Measurements from ENCODE around the gene SERPINB2. TPM values are rescaled to one million over a fixed set of nuclear protein-coding genes. Genes with fewer than 3 reads are reported as not detected.
A peak's percentile ranks its signal among the peaks of the same experiment; 100 is the strongest.

SERPINB2 gene
- total and polyA plus RNA-seq, 10 of the 15 experiments (the other 5 are each of a cell fraction or from before 2014, with no cell fraction given): 9.6 to 25.3 (median 14.0) TPM

GRCh38 chr18:63881851-63882250 lies 5.7 kb upstream of the SERPINB2 start (continued):
- TF ChIP-seq, protein P1, sequence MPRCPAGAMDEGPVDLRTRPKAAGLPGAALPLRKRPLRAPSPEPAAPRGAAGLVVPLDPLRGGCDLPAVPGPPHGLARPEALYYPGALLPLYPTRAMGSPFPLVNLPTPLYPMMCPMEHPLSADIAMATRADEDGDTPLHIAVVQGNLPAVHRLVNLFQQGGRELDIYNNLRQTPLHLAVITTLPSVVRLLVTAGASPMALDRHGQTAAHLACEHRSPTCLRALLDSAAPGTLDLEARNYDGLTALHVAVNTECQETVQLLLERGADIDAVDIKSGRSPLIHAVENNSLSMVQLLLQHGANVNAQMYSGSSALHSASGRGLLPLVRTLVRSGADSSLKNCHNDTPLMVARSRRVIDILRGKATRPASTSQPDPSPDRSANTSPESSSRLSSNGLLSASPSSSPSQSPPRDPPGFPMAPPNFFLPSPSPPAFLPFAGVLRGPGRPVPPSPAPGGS (IDR thresholded peaks at IDR 0.05; ENCODE audit: borderline replicate concordance, insufficient read depth, low read depth, low read length, poor library complexity, severe bottlenecking): peak; percentile 62
- TF ChIP-seq LARP7 (IDR thresholded peaks at IDR 0.05) (no peak), NFIC (IDR thresholded peaks at IDR 0.05; ENCODE audit: low read depth, low read length) (peak; percentile 45; the same call in 1 of the 2 replicates), EED (IDR thresholded peaks at IDR 0.05; ENCODE audit: low read depth) (0 out of 2 replicates have a peak, but pooled peaks have one; percentile 37), SMARCA5 (IDR thresholded peaks at IDR 0.05) (no peak), SMAD5 (IDR thresholded peaks at IDR 0.05; ENCODE audit: low read depth) (no peak), CBFB (IDR thresholded peaks at IDR 0.05; ENCODE audit: low read depth) (no peak), EGR1 (IDR thresholded peaks at IDR 0.05; ENCODE audit: borderline replicate concordance in 1 of 2, low read depth in 2 of 2, low read length in 2 of 2) (peak in 1 of 2 experiments; percentile 46; a peak in 1 of 3 replicates), MLLT1 (IDR thresholded peaks at IDR 0.05) (no peak), KDM1A (IDR thresholded peaks at IDR 0.05; ENCODE audit: borderline replicate concordance) (no peak), RBBP5 (conservative IDR thresholded peaks at IDR 0.05) (no peak), IRF3 (IDR thresholded peaks at IDR 0.05) (no peak)
- TF ChIP-seq, protein P2, sequence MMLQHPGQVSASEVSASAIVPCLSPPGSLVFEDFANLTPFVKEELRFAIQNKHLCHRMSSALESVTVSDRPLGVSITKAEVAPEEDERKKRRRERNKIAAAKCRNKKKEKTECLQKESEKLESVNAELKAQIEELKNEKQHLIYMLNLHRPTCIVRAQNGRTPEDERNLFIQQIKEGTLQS (IDR thresholded peaks at IDR 0.05; ENCODE audit: borderline replicate concordance, extremely low read depth, low read depth, low read length): no peak
- TF ChIP-seq, protein P3, sequence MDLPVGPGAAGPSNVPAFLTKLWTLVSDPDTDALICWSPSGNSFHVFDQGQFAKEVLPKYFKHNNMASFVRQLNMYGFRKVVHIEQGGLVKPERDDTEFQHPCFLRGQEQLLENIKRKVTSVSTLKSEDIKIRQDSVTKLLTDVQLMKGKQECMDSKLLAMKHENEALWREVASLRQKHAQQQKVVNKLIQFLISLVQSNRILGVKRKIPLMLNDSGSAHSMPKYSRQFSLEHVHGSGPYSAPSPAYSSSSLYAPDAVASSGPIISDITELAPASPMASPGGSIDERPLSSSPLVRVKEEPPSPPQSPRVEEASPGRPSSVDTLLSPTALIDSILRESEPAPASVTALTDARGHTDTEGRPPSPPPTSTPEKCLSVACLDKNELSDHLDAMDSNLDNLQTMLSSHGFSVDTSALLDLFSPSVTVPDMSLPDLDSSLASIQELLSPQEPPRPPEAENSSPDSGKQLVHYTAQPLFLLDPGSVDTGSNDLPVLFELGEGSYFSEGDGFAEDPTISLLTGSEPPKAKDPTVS (IDR thresholded peaks at IDR 0.05; ENCODE audit: low read depth, low read length): no peak
- TF ChIP-seq, protein P4, sequence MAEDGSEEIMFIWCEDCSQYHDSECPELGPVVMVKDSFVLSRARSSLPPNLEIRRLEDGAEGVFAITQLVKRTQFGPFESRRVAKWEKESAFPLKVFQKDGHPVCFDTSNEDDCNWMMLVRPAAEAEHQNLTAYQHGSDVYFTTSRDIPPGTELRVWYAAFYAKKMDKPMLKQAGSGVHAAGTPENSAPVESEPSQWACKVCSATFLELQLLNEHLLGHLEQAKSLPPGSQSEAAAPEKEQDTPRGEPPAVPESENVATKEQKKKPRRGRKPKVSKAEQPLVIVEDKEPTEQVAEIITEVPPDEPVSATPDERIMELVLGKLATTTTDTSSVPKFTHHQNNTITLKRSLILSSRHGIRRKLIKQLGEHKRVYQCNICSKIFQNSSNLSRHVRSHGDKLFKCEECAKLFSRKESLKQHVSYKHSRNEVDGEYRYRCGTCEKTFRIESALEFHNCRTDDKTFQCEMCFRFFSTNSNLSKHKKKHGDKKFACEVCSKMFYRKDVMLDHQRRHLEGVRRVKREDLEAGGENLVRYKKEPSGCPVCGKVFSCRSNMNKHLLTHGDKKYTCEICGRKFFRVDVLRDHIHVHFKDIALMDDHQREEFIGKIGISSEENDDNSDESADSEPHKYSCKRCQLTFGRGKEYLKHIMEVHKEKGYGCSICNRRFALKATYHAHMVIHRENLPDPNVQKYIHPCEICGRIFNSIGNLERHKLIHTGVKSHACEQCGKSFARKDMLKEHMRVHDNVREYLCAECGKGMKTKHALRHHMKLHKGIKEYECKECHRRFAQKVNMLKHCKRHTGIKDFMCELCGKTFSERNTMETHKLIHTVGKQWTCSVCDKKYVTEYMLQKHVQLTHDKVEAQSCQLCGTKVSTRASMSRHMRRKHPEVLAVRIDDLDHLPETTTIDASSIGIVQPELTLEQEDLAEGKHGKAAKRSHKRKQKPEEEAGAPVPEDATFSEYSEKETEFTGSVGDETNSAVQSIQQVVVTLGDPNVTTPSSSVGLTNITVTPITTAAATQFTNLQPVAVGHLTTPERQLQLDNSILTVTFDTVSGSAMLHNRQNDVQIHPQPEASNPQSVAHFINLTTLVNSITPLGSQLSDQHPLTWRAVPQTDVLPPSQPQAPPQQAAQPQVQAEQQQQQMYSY (CRISPR knock-in tag; IDR thresholded peaks at IDR 0.05): no peak

Data from GM12878 (cell line).